Activated effector memory CD4-positive, alpha-beta T cell treated with anti-CD3 and anti-CD28 coated beads, Interleukin-2, amount 50 U/mL, for 16 hours (primary cell): ENCODE results near the gene TUBA1A.
"Not testable (repeated sequence)": the region's sequence is repeated elsewhere in the genome, so short reads cannot be mapped to it uniquely, and the experiment has no call there.

Experiments used
- DNase-seq: peaks from one replicate; pipeline ENCODE4 v3.0.0-alpha.2; 2020

Gene TUBA1A

GRCh38 chr12:49146406-49146805, 42.5 kb downstream of the TUBA1A start:
- DNase-seq: no peak

GRCh38 chr12:49144384-49144783, 44.5 kb downstream of the TUBA1A start:
- no peak for DNase-seq

GRCh38 chr12:49138999-49139398, 49.9 kb downstream of the TUBA1A start:
- no peak for DNase-seq

GRCh38 chr12:49138587-49138986, 50.3 kb downstream of the TUBA1A start:
- DNase-seq: no peak

- no peak for DNase-seq
Measured at GRCh38 chr12:49137476-49137875, 51.4 kb downstream of the TUBA1A start.

GRCh38 chr12:49136997-49137396, 51.9 kb downstream of the TUBA1A start:
- DNase-seq: not testable (repeated sequence)
